Ishikawa (cell line): ENCODE data around the gene MUC2.

ENCODE experiments used
- CEBPB ChIP-seq: IDR thresholded peaks from 2 replicates; pipeline ENCODE4 v1.6.1; 2012
- CREB1 ChIP-seq: IDR thresholded peaks from 2 replicates; pipeline ENCODE4 v1.6.1; 2012; ENCODE audit warnings: low read depth
- EGR1 ChIP-seq: IDR thresholded peaks from 2 replicates; pipeline ENCODE4 v1.6.1; 2012
- EP300 ChIP-seq: IDR thresholded peaks from 2 replicates; pipeline ENCODE4 v1.6.1; 2012; ENCODE audit warnings: borderline replicate concordance
- FOXM1 ChIP-seq: IDR thresholded peaks from 2 replicates; pipeline ENCODE4 v1.6.1; 2012; ENCODE audit warnings: low read depth, borderline replicate concordance
- MAX ChIP-seq: IDR thresholded peaks from 2 replicates; pipeline ENCODE4 v1.6.1; 2012
- NFIC ChIP-seq: IDR thresholded peaks from 2 replicates; pipeline ENCODE4 v1.6.1; 2012
- RAD21 ChIP-seq: IDR thresholded peaks from 2 replicates; pipeline ENCODE4 v1.6.1; 2012; ENCODE audit warnings: low read depth
- REST ChIP-seq: IDR thresholded peaks from 2 replicates; pipeline ENCODE4 v1.6.1; 2012; ENCODE audit warnings: low read depth, mild to moderate bottlenecking
- TAF1 ChIP-seq: IDR thresholded peaks from 2 replicates; pipeline ENCODE4 v1.6.1; 2012; ENCODE audit warnings: low read depth, mild to moderate bottlenecking
- TCF12 ChIP-seq: IDR thresholded peaks from 2 replicates; pipeline ENCODE4 v1.6.1; 2012; ENCODE audit warnings: low read depth
- TEAD4 ChIP-seq: IDR thresholded peaks from 2 replicates; pipeline ENCODE4 v1.6.1; 2012
- USF1 ChIP-seq: IDR thresholded peaks from 2 replicates; pipeline ENCODE4 v1.6.1; 2012
- YY1 ChIP-seq: IDR thresholded peaks from 2 replicates; pipeline ENCODE4 v1.6.1; 2012; ENCODE audit warnings: low read depth
- ZBTB7A ChIP-seq: IDR thresholded peaks from 2 replicates; pipeline ENCODE4 v1.6.1; 2012; ENCODE audit warnings: low read depth

MUC2 gene

GRCh38 chr11:1089738-1090599 lies 15.3 kb downstream of the MUC2 start:
- no peak for TF ChIP-seq USF1
- TF ChIP-seq TCF12, result no peak
- TF ChIP-seq YY1, result no peak
- TF ChIP-seq EGR1, result no peak
- TF ChIP-seq NFIC, result no peak
- no peak for TF ChIP-seq REST
- TF ChIP-seq CEBPB, result no peak
- TF ChIP-seq ZBTB7A, result no peak
- TF ChIP-seq RAD21, result no peak
- TF ChIP-seq TEAD4, result no peak
- no peak for TF ChIP-seq EP300
- TF ChIP-seq FOXM1, result no peak
- no peak for TF ChIP-seq MAX
- no peak for TF ChIP-seq CREB1

GRCh38 chr11:1090600-1091331 lies 16.1 kb downstream of the MUC2 start:
- TF ChIP-seq EP300, result no peak
- TF ChIP-seq ZBTB7A, result no peak
- no peak for TF ChIP-seq NFIC
- no peak for TF ChIP-seq USF1
- TF ChIP-seq REST, result no peak

GRCh38 chr11:1091332-1092083 lies 16.8 kb downstream of the MUC2 start:
- TF ChIP-seq CREB1 (no peak), EGR1 (no peak), YY1 (no peak)

GRCh38 chr11:1092145-1092670 lies 17.5 kb downstream of the MUC2 start:
- TF ChIP-seq TCF12, result no peak
- no peak for TF ChIP-seq USF1
- TF ChIP-seq CEBPB, result no peak
- no peak for TF ChIP-seq YY1
- no peak for TF ChIP-seq EP300
- no peak for TF ChIP-seq ZBTB7A
- no peak for TF ChIP-seq NFIC
- TF ChIP-seq EGR1, result no peak
- TF ChIP-seq CREB1, result no peak
- no peak for TF ChIP-seq REST
- no peak for TF ChIP-seq FOXM1
- TF ChIP-seq TAF1, result no peak
- no peak for TF ChIP-seq TEAD4
- TF ChIP-seq RAD21, result no peak
